HepG2 (cell line): ENCODE results near the gene BMF. TPM values are rescaled to one million over a fixed set of nuclear protein-coding genes. Genes with fewer than 3 reads are reported as not detected.

Experiments used
- ELF1 ChIP-seq: sonication (generic); formaldehyde crosslinking; IDR thresholded peaks from 2 replicates; pipeline ENCODE4 v1.4.0; 2020; ENCODE audit warnings: missing genetic modification reagents
- FLYWCH1 ChIP-seq: sonication (generic); formaldehyde crosslinking; IDR thresholded peaks from 2 replicates; pipeline ENCODE4 v1.8.1; 2023; ENCODE audit warnings: mild to moderate bottlenecking, missing genetic modification reagents
- HDAC2 ChIP-seq: sonication (generic); formaldehyde crosslinking; IDR thresholded peaks from 2 replicates; pipeline ENCODE4 v1.4.0; 2020; ENCODE audit warnings: missing genetic modification reagents
- MATR3 ChIP-seq: sonication (generic); formaldehyde crosslinking; IDR thresholded peaks from 2 replicates; pipeline ENCODE4 v1.4.0; 2020; ENCODE audit warnings: missing genetic modification reagents
- MZF1 ChIP-seq: sonication (generic); formaldehyde crosslinking; IDR thresholded peaks from 2 replicates; pipeline ENCODE4 v1.8.1; 2023; ENCODE audit warnings: mild to moderate bottlenecking, missing genetic modification reagents, borderline replicate concordance
- NFE2L2 ChIP-seq: fragments of 150-350 bp; IDR thresholded peaks from 2 replicates; pipeline ENCODE4 v1.6.1; 2014; ENCODE audit warnings: low read length
- NFKBIZ ChIP-seq: IDR thresholded peaks from 2 replicates; pipeline ENCODE4 v1.6.1; 2018; ENCODE audit warnings: missing genetic modification reagents, missing compliant biosample characterization
- SPEN ChIP-seq: sonication (generic); formaldehyde crosslinking; IDR thresholded peaks from 2 replicates; pipeline ENCODE4 v1.5.1; 2020; ENCODE audit warnings: low read depth, mild to moderate bottlenecking, missing genetic modification reagents
- TP53 ChIP-seq: sonication (generic); formaldehyde crosslinking; conservative IDR thresholded peaks from 2 replicates; pipeline ENCODE4 v1.4.0; 2020; ENCODE audit warnings: missing genetic modification reagents
- ZNF296 ChIP-seq: sonication (generic); formaldehyde crosslinking; conservative IDR thresholded peaks from 2 replicates; pipeline ENCODE4 v1.5.0; 2020; ENCODE audit warnings: mild to moderate bottlenecking, missing genetic modification reagents
- ZNF34 ChIP-seq: sonication (generic); formaldehyde crosslinking; IDR thresholded peaks from 2 replicates; pipeline ENCODE4 v1.4.0; 2020; ENCODE audit warnings: mild to moderate bottlenecking, missing genetic modification reagents, borderline replicate concordance
- ZNF543 ChIP-seq: sonication (generic); formaldehyde crosslinking; IDR thresholded peaks from 2 replicates; pipeline ENCODE4 v1.4.0; 2020; ENCODE audit warnings: mild to moderate bottlenecking, missing genetic modification reagents
- ZNF619 ChIP-seq: sonication (generic); formaldehyde crosslinking; IDR thresholded peaks from 2 replicates; pipeline ENCODE4 v1.4.0; 2020; ENCODE audit warnings: mild to moderate bottlenecking, missing genetic modification reagents
- ZNF746 ChIP-seq: sonication (generic); formaldehyde crosslinking; IDR thresholded peaks from 2 replicates; pipeline ENCODE4 v1.8.0; 2022; ENCODE audit warnings: mild to moderate bottlenecking, missing genetic modification reagents
- ZNF75D ChIP-seq: sonication (generic); formaldehyde crosslinking; IDR thresholded peaks from 2 replicates; pipeline ENCODE4 v1.8.1; 2023; ENCODE audit warnings: missing genetic modification reagents, mild to moderate bottlenecking, borderline replicate concordance
- polyA plus RNA-seq, 8 experiments: library from polyadenylated mRNA; depleted of rRNA in 3 of 8; stranded (reverse) in 7 of 8; unstranded in 1 of 8; fragments of >200 nt; fragmentation: Illumina TruSeq in 4 of 8; extraction: Trizol in 4 of 8; gene quantifications; 2 replicates each; pipeline versions ENCODE4 v1.2.1 to v1.2.3, GENCODE V29; 2011 to 2016; ENCODE audit warnings: low read depth in 4 of 8, missing spikeins in 1 of 8, mixed read lengths in 1 of 8; ENCODE audit not compliant: insufficient read depth in 1 of 8
- total RNA-seq, 5 experiments: library from RNA; depleted of rRNA; stranded (reverse); fragments of >200 nt; fragmentation: Illumina TruSeq; extraction: Trizol; gene quantifications; 2 replicates each; pipeline ENCODE4 v1.2.3, GENCODE V29; 2016; ENCODE audit warnings: low read depth in 1 of 5
- TF ChIP-seq, protein P1 (sequence below): sonication (generic); formaldehyde crosslinking; IDR thresholded peaks from 2 replicates; pipeline ENCODE4 v1.4.0; 2020; ENCODE audit warnings: missing genetic modification reagents
- TF ChIP-seq, protein P2 (sequence below): sonication (generic); formaldehyde crosslinking; IDR thresholded peaks from 2 replicates; pipeline ENCODE4 v1.5.0; 2020; ENCODE audit warnings: missing genetic modification reagents
- TF ChIP-seq, protein P3 (sequence below): sonication (generic); formaldehyde crosslinking; IDR thresholded peaks from 2 replicates; pipeline ENCODE4 v1.4.0; 2020; ENCODE audit warnings: missing genetic modification reagents, borderline replicate concordance

Gene BMF
- total and polyA plus RNA-seq, 2 of the 13 experiments (the other 11 are each of a cell fraction or from before 2014, with no cell fraction given), result 8.7 to 15.9 TPM

DNA sequence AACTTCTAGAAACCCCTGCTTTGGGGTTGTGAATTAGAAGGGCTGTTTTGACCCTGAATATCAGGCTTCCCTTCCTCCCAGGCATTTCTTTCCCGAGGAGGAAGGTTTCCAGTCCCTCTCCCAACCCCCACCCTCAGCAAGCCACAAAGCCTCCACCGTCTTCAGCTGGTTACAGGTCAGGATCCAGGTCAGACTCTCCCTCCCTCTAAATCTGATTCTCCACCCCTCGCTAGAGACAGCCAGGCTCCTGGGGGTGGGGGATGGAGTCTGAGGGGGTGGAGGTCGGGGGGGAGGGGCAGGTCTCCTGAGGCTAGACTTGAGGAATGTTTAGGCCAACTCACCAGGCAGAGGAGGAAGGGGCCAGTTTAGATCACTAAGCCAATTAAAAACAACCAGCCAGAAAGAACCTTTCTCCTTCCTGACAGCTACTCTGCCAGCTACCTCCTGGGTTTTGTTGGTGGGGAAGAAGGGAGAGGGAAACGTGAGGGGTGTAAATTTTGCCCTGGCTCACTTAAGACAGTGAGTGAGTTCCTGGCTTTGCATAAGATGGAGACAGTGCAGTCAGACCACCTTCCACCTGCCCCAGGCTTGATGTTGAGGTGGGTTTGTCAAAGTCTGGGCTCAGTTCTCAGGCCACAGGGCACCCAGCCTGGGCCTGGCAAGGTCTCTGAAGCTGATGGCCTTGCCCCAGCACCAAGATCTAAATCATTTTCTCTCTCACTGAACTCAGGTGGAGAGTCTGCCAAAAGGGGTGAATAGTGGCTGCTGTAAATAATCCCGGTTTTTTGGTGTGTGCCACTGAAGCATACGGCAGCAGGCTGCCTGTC is 19.5 kb downstream of the BMF start (continued):
- no peak for TF ChIP-seq ELF1 (CRISPR knock-in tag)
- no peak; the same call in 1 of the 2 replicates for TF ChIP-seq ZNF746 (CRISPR knock-in tag)
- no peak for TF ChIP-seq ZNF619 (CRISPR knock-in tag)
- no peak for TF ChIP-seq ZNF296 (CRISPR knock-in tag)
- no peak for TF ChIP-seq ZNF543 (CRISPR knock-in tag)
- TF ChIP-seq NFE2L2, result no peak
- TF ChIP-seq ZNF75D, result no peak
- TF ChIP-seq, protein P1, sequence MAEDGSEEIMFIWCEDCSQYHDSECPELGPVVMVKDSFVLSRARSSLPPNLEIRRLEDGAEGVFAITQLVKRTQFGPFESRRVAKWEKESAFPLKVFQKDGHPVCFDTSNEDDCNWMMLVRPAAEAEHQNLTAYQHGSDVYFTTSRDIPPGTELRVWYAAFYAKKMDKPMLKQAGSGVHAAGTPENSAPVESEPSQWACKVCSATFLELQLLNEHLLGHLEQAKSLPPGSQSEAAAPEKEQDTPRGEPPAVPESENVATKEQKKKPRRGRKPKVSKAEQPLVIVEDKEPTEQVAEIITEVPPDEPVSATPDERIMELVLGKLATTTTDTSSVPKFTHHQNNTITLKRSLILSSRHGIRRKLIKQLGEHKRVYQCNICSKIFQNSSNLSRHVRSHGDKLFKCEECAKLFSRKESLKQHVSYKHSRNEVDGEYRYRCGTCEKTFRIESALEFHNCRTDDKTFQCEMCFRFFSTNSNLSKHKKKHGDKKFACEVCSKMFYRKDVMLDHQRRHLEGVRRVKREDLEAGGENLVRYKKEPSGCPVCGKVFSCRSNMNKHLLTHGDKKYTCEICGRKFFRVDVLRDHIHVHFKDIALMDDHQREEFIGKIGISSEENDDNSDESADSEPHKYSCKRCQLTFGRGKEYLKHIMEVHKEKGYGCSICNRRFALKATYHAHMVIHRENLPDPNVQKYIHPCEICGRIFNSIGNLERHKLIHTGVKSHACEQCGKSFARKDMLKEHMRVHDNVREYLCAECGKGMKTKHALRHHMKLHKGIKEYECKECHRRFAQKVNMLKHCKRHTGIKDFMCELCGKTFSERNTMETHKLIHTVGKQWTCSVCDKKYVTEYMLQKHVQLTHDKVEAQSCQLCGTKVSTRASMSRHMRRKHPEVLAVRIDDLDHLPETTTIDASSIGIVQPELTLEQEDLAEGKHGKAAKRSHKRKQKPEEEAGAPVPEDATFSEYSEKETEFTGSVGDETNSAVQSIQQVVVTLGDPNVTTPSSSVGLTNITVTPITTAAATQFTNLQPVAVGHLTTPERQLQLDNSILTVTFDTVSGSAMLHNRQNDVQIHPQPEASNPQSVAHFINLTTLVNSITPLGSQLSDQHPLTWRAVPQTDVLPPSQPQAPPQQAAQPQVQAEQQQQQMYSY (CRISPR knock-in tag), result no peak
- no peak for TF ChIP-seq ZNF34 (CRISPR knock-in tag)
- TF ChIP-seq MZF1 (CRISPR knock-in tag), result no peak
- 0 out of 2 replicates have a peak, but pooled peaks have one; percentile 12 for TF ChIP-seq SPEN
- no peak for TF ChIP-seq TP53 (CRISPR knock-in tag)
- TF ChIP-seq MATR3 (CRISPR knock-in tag), result no peak
- TF ChIP-seq FLYWCH1 (CRISPR knock-in tag), result no peak
- TF ChIP-seq, protein P2, sequence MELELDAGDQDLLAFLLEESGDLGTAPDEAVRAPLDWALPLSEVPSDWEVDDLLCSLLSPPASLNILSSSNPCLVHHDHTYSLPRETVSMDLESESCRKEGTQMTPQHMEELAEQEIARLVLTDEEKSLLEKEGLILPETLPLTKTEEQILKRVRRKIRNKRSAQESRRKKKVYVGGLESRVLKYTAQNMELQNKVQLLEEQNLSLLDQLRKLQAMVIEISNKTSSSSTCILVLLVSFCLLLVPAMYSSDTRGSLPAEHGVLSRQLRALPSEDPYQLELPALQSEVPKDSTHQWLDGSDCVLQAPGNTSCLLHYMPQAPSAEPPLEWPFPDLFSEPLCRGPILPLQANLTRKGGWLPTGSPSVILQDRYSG (CRISPR knock-in tag), result no peak
- TF ChIP-seq, protein P3, sequence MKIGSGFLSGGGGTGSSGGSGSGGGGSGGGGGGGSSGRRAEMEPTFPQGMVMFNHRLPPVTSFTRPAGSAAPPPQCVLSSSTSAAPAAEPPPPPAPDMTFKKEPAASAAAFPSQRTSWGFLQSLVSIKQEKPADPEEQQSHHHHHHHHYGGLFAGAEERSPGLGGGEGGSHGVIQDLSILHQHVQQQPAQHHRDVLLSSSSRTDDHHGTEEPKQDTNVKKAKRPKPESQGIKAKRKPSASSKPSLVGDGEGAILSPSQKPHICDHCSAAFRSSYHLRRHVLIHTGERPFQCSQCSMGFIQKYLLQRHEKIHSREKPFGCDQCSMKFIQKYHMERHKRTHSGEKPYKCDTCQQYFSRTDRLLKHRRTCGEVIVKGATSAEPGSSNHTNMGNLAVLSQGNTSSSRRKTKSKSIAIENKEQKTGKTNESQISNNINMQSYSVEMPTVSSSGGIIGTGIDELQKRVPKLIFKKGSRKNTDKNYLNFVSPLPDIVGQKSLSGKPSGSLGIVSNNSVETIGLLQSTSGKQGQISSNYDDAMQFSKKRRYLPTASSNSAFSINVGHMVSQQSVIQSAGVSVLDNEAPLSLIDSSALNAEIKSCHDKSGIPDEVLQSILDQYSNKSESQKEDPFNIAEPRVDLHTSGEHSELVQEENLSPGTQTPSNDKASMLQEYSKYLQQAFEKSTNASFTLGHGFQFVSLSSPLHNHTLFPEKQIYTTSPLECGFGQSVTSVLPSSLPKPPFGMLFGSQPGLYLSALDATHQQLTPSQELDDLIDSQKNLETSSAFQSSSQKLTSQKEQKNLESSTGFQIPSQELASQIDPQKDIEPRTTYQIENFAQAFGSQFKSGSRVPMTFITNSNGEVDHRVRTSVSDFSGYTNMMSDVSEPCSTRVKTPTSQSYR (CRISPR knock-in tag), result peak; percentile 49; the same call in 1 of the 2 replicates
- 0 out of 2 replicates have a peak, but pooled peaks have one; percentile 0 for TF ChIP-seq HDAC2
- TF ChIP-seq NFKBIZ (CRISPR knock-in tag), result peak; percentile 6; the same call in 1 of the 2 replicates
